22Rv1 (cell line): ENCODE data around the gene ZNF665.

Experiments
- CTCF ChIP-seq: fragments of 450-650 bp; IDR thresholded peaks from 2 replicates; pipeline ENCODE4 v1.5.1; 2017; ENCODE audit warnings: mild to moderate bottlenecking
- ZFX ChIP-seq: fragments of 450-650 bp; IDR thresholded peaks from 2 replicates; pipeline ENCODE4 v1.6.1; 2017; ENCODE audit warnings: antibody characterized with exemption, borderline replicate concordance

DNA sequence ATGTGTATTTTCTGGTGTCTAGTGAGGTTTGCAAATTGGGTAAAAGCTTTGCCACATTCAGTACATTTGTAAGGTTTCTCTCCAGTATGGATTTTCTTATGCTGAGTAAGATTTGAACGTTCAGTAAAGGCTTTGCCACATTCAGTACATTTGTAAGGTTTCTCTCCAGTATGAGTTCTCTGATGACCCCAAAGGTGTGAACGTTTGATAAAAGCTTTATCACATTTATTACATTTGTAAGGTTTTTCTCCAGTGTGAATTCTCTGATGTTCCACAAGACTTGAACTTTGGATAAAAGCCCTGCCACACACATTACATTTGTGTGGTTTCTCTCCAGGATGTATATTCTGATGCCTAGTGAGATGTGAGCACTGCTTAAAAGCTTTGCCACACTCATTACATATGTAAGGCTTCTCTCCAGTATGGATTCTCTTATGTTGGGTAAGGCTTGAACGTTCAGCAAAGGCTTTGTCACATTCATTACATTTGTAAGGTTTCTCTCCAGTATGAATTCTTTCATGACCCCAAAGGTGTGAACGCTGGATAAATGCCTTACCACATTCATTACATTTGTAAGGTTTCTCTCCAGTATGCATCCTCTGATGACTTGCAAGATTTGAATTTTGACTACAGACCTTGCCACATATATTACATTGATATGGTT is 44.1 kb upstream of the ZNF665 start:
- no peak for TF ChIP-seq CTCF
- TF ChIP-seq ZFX, result no peak
